HEK293 (cell line): ENCODE measurements around the gene CHMP4B.

ENCODE experiments used
- CTCF ChIA-PET: fragments of 350-600 bp; formaldehyde crosslinking; extraction: SDS; loops from one replicate; lab custom pipeline; 2021; ENCODE audit warnings: antibody characterized with exemption; lab: Yijun Ruan, JAX
- POLR2A ChIA-PET: fragments of 300-600 bp; formaldehyde crosslinking; extraction: SDS; loops from one replicate; lab custom pipeline; 2020; ENCODE audit warnings: antibody characterized with exemption, inconsistent platforms; lab: Yijun Ruan, JAX
- H3K27ac ChIP-seq: fragments of 200-500 bp; sonication (Bioruptor generic); 2 replicates; pipeline ENCODE4 v1.5.1; 2014; ENCODE audit warnings: low read depth, low read length, control low read depth, inconsistent platforms; ENCODE audit errors: extremely low read depth
- H3K36me3 ChIP-seq, 2 experiments: fragments of 200-500 bp in 1 of 2; sonication (Bioruptor generic) in 1 of 2; 1 replicate in 1 of 2; 2 replicates in 1 of 2; pipeline ENCODE4 v1.5.1; 2014 to 2017; ENCODE audit warnings: inconsistent platforms in 2 of 2, low read length in 2 of 2; ENCODE audit not compliant: control insufficient read depth in 2 of 2, insufficient read depth in 1 of 2
- H3K4me1 ChIP-seq: fragments of 200-500 bp; sonication (Bioruptor generic); 2 replicates; pipeline ENCODE4 v1.5.1; 2014; ENCODE audit warnings: mild to moderate bottlenecking, low read length, inconsistent platforms; ENCODE audit not compliant: control insufficient read depth, insufficient read depth
- H3K4me3 ChIP-seq: 2 replicates; pipeline ENCODE4 v1.5.1; 2011; ENCODE audit warnings: low read depth, mild to moderate bottlenecking, control low read depth, low read length, moderate library complexity
- H3K9me3 ChIP-seq: fragments of 200-500 bp; sonication (Bioruptor generic); 2 replicates; pipeline ENCODE4 v1.5.1; 2014; ENCODE audit warnings: low read depth, low read length, inconsistent platforms; ENCODE audit not compliant: control insufficient read depth, insufficient read depth
- BCL11B ChIP-seq: fragments of 450-650 bp; formaldehyde crosslinking; IDR thresholded peaks from 2 replicates; pipeline ENCODE4 v1.5.1; 2016; ENCODE audit warnings: low read depth, missing biosample characterization, missing genetic modification characterization
- KLF9 ChIP-seq: fragments of 450-650 bp; formaldehyde crosslinking; IDR thresholded peaks from 2 replicates; pipeline ENCODE4 v1.5.1; 2016; ENCODE audit warnings: missing biosample characterization, missing genetic modification characterization, low read depth
- MZF1 ChIP-seq: fragments of 450-650 bp; formaldehyde crosslinking; IDR thresholded peaks from 2 replicates; pipeline ENCODE4 v1.5.1; 2017; ENCODE audit warnings: missing biosample characterization, missing genetic modification characterization, borderline replicate concordance
- PRDM10 ChIP-seq: fragments of 450-650 bp; formaldehyde crosslinking; IDR thresholded peaks from 2 replicates; pipeline ENCODE4 v1.5.1; 2016; ENCODE audit warnings: missing biosample characterization, missing genetic modification characterization
- RBAK ChIP-seq: fragments of 450-650 bp; formaldehyde crosslinking; IDR thresholded peaks from 2 replicates; pipeline ENCODE4 v1.5.1; 2016; ENCODE audit warnings: missing biosample characterization, missing genetic modification characterization
- SCRT1 ChIP-seq: fragments of 450-650 bp; formaldehyde crosslinking; IDR thresholded peaks from 2 replicates; pipeline ENCODE4 v1.5.1; 2016; ENCODE audit warnings: missing biosample characterization, missing genetic modification characterization, borderline replicate concordance
- TSHZ1 ChIP-seq: fragments of 450-650 bp; formaldehyde crosslinking; IDR thresholded peaks from 2 replicates; pipeline ENCODE4 v1.5.1; 2016; ENCODE audit warnings: missing biosample characterization, missing genetic modification characterization, borderline replicate concordance
- ZBTB11 ChIP-seq: fragments of 450-650 bp; formaldehyde crosslinking; conservative IDR thresholded peaks from 2 replicates; pipeline ENCODE4 v1.5.1; 2016; ENCODE audit warnings: low read depth, missing biosample characterization, missing genetic modification characterization
- ZBTB49 ChIP-seq: fragments of 450-650 bp; formaldehyde crosslinking; IDR thresholded peaks from 2 replicates; pipeline ENCODE4 v1.5.1; 2016; ENCODE audit warnings: missing biosample characterization, missing genetic modification characterization, low read depth
- ZBTB7A ChIP-seq: fragments of 450-650 bp; formaldehyde crosslinking; IDR thresholded peaks from 2 replicates; pipeline ENCODE4 v1.5.1; 2016; ENCODE audit warnings: low read depth, missing biosample characterization, missing genetic modification characterization
- ZNF280D ChIP-seq: fragments of 450-650 bp; formaldehyde crosslinking; IDR thresholded peaks from 2 replicates; pipeline ENCODE4 v1.5.1; 2016; ENCODE audit warnings: missing biosample characterization, missing genetic modification characterization
- ZNF362 ChIP-seq: fragments of 450-650 bp; formaldehyde crosslinking; IDR thresholded peaks from 2 replicates; pipeline ENCODE4 v1.5.1; 2016; ENCODE audit warnings: missing biosample characterization, missing genetic modification characterization
- ZNF433 ChIP-seq: fragments of 450-650 bp; formaldehyde crosslinking; IDR thresholded peaks from 2 replicates; pipeline ENCODE4 v1.5.1; 2016; ENCODE audit warnings: missing biosample characterization, missing genetic modification characterization, low read depth
- ZNF521 ChIP-seq: fragments of 450-650 bp; formaldehyde crosslinking; IDR thresholded peaks from 2 replicates; pipeline ENCODE4 v1.5.1; 2017; ENCODE audit warnings: missing biosample characterization, mild to moderate bottlenecking, missing genetic modification characterization
- ZNF571 ChIP-seq: fragments of 450-650 bp; formaldehyde crosslinking; IDR thresholded peaks from 2 replicates; pipeline ENCODE4 v1.5.0; 2017; ENCODE audit warnings: missing biosample characterization, missing genetic modification characterization
- ZNF585B ChIP-seq: fragments of 450-650 bp; formaldehyde crosslinking; IDR thresholded peaks from 2 replicates; pipeline ENCODE4 v1.5.1; 2016; ENCODE audit warnings: missing biosample characterization, missing genetic modification characterization
- ZNF692 ChIP-seq: fragments of 450-650 bp; formaldehyde crosslinking; IDR thresholded peaks from 2 replicates; pipeline ENCODE4 v1.5.1; 2016; ENCODE audit warnings: missing biosample characterization, missing genetic modification characterization
- ZNF747 ChIP-seq: fragments of 450-650 bp; formaldehyde crosslinking; IDR thresholded peaks from 2 replicates; pipeline ENCODE4 v1.5.1; 2016; ENCODE audit warnings: missing biosample characterization, missing genetic modification characterization

The CHMP4B gene

GRCh38 chr20:33901132-33901523 is 90.0 kb downstream of the CHMP4B start:
- H3K27ac ChIP-seq, result no peak overlapping the region
- H3K9me3 ChIP-seq, result no peaks in the 10 kb centered on the region
- no peaks in the 10 kb centered on the region for H3K4me1 ChIP-seq
- ChIA-PET POLR2A (interaction anchor here (1.3 kb wide), 1 partner anchor 92 kb away, joined by 3 read pairs; no protein-coding TSS in a partner anchor), CTCF (interaction anchor here (0.8 kb wide), 1 partner anchor 17 kb away, joined by 3 read pairs; no protein-coding TSS in a partner anchor)
- no peak overlapping the region for H3K4me3 ChIP-seq
- H3K36me3 ChIP-seq, result no peaks in the 10 kb centered on the region
- no peak for TF ChIP-seq ZNF692 (tag by site-specific recombination)
- TF ChIP-seq ZNF280D, result no peak
- no peak for TF ChIP-seq ZNF747 (tag by site-specific recombination)
- no peak for TF ChIP-seq SCRT1 (tag by site-specific recombination)
- TF ChIP-seq KLF9 (tag by site-specific recombination), result no peak
- TF ChIP-seq ZNF585B, result no peak
- no peak for TF ChIP-seq BCL11B (tag by site-specific recombination)
- TF ChIP-seq MZF1 (tag by site-specific recombination), result no peak
- TF ChIP-seq ZBTB11 (tag by site-specific recombination), result no peak
- TF ChIP-seq ZNF433 (tag by site-specific recombination), result no peak
- TF ChIP-seq ZBTB7A, result no peak
- no peak for TF ChIP-seq RBAK (tag by site-specific recombination)
- no peak for TF ChIP-seq ZBTB49 (tag by site-specific recombination)
- no peak for TF ChIP-seq TSHZ1
- no peak for TF ChIP-seq ZNF362 (tag by site-specific recombination)
- no peak for TF ChIP-seq ZNF571
- TF ChIP-seq ZNF521, result no peak
- no peak for TF ChIP-seq PRDM10 (tag by site-specific recombination)
